T-helper 2 cell treated with Interferon-gamma antibody and Interleukin-4, amounts not matched to agents 5 μg/mL and 100 μg/mL, for 36 hours (primary cell): Measurements from ENCODE around the gene PRKAG3.

ENCODE experiments used
- DNase-seq: peaks from one replicate; pipeline ENCODE4 v3.0.0; 2021; ENCODE audit warnings: low spot score
- H3K27ac Mint-ChIP-seq: one replicate; pipeline ENCODE4 v1.8.0; 2021; ENCODE audit warnings: mild to moderate bottlenecking, mixed read lengths
- H3K27me3 Mint-ChIP-seq: one replicate; pipeline ENCODE4 v1.8.0; 2021; ENCODE audit warnings: low read depth, mixed read lengths
- H3K36me3 Mint-ChIP-seq: one replicate; pipeline ENCODE4 v1.8.0; 2021; ENCODE audit warnings: low read depth, mixed read lengths
- H3K4me1 Mint-ChIP-seq: one replicate; pipeline ENCODE4 v1.8.0; 2021; ENCODE audit warnings: low read depth, mixed read lengths
- H3K4me3 Mint-ChIP-seq: one replicate; pipeline ENCODE4 v1.8.0; 2022; ENCODE audit warnings: mild to moderate bottlenecking, moderate library complexity, mixed read lengths
- H3K9me3 Mint-ChIP-seq: one replicate; pipeline ENCODE4 v1.8.0; 2021; ENCODE audit warnings: mixed read lengths

PRKAG3 gene

GRCh38 chr2:218831378-218831990 is at the start of gene PRKAG3:
Gene PRKAG3, minus strand, starts transcription at chr2:218831803.
- Mint-ChIP-seq H3K4me3 (no peak within 1 kb of the TSS), H3K4me1 (no peaks in the 10 kb centered on the region), H3K27ac (no peak within 1 kb of the TSS), H3K36me3 (no peaks in the 10 kb centered on the region), H3K9me3 (no peaks in the 10 kb centered on the region), H3K27me3 (peaks cover 19% of the 10 kb centered on the region)
- no peak for DNase-seq

DNA sequence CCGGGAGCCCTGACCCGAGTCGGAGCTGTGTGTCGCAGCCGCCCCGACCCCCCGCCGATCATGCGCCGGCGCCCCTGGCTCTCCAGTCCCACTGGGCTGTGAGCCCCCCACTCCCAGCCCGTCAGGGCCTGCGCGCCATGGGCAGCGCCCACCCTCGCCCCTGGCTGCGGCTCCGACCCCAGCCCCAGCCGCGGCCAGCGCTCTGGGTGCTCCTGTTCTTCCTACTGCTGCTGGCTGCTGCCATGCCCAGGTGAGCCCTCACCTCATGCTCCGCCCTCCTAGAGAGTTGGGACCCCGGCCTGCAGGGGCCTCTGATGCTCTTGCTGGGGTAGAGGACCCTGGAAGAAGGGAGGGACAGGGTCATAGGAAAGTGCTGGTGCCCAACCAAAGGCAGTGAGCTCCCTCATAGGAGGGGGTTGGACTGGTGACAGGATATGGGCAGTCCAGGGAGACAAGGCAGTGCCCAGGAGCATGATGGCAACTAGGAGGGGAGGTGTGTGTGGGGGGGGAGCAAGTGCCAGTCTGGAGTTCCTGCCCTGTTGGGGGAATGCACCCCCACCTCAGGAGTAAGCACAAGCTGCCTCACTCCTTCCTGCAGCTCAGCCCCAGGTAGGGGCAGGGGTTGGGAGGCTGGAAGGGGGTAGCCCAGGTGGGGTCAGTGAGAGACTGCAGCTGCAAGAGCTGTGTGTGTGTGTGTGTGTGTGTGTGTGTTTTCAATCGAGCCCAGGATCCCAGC is 49.4 kb upstream of the PRKAG3 start:
- DNase-seq: no peak
- H3K4me1 Mint-ChIP-seq: peaks cover 11% of the 10 kb centered on the region
- H3K27me3 Mint-ChIP-seq: peaks cover 61% of the 10 kb centered on the region
- no peaks in the 10 kb centered on the region for H3K9me3 Mint-ChIP-seq
- H3K4me3 Mint-ChIP-seq: peak overlapping the region; percentile 48
- H3K36me3 Mint-ChIP-seq: no peaks in the 10 kb centered on the region
- H3K27ac Mint-ChIP-seq: no peak overlapping the region

DNA sequence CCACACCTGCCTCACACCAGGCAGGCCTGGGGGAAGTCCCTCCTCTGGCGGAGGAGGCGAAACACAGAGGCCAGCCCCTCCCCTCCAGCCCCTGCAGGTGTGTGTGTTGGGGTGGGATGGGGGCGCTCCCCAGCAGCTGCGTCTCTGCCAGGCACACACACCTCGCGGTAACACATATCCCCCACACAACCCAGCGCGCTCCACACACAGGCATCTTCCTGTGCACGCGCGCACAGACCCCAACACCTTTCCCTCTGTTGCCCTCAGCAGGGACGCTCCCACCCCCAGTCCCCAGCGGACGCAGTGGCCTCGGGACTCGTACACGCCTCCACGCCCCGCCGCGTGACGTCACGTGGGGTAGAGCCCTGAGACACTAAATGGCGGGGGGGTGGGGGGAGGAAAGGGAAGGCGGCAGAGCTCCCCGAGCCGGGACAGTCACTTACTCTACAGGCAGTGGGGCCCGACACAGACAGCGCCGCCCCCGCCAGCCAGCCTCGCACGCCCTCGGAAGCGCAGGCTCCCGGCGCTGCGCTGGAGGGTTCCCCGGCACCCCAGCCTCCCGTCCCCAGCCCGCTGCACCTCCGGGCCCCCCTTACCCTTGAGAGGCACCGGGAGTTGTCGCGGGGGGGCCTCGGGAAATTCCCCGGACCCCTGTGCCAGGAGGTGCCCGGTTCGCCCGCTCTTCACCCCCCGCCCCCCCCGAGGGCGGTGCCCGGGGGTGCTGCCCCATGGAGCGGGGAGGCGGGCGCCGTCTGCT is 48.7 kb upstream of the PRKAG3 start, which contains the start of gene WNT10A:
Gene WNT10A (plus strand): TSS at position 751 of the 757 bp plus-strand sequence. CDS start 144 bp downstream, outside the sequence.
- no peak within 1 kb of the TSS for H3K27ac Mint-ChIP-seq
- peak; percentile 39 for DNase-seq
- peak within 1 kb of the TSS; percentile 58 for H3K4me3 Mint-ChIP-seq
- peaks cover 62% of the 10 kb centered on the region for H3K27me3 Mint-ChIP-seq
- no peaks in the 10 kb centered on the region for H3K36me3 Mint-ChIP-seq
- H3K9me3 Mint-ChIP-seq: no peaks in the 10 kb centered on the region
- peaks cover 11% of the 10 kb centered on the region for H3K4me1 Mint-ChIP-seq

- Mint-ChIP-seq H3K9me3 (no peaks in the 10 kb centered on the region), H3K4me3 (peak overlapping the region; percentile 58), H3K27me3 (peaks cover 60% of the 10 kb centered on the region), H3K4me1 (peaks cover 11% of the 10 kb centered on the region), H3K27ac (no peak overlapping the region), H3K36me3 (no peaks in the 10 kb centered on the region)
- no peak for DNase-seq
Measured at GRCh38 chr2:218879776-218880101, 48.1 kb upstream of the PRKAG3 start.

GRCh38 chr2:218878926-218879761 is 47.5 kb upstream of the PRKAG3 start:
- Mint-ChIP-seq H3K27me3 (peaks cover 61% of the 10 kb centered on the region), H3K27ac (no peak overlapping the region), H3K9me3 (no peaks in the 10 kb centered on the region), H3K4me3 (peak overlapping the region; percentile 21), H3K36me3 (no peaks in the 10 kb centered on the region), H3K4me1 (peaks cover 11% of the 10 kb centered on the region)
- DNase-seq: no peak

DNA sequence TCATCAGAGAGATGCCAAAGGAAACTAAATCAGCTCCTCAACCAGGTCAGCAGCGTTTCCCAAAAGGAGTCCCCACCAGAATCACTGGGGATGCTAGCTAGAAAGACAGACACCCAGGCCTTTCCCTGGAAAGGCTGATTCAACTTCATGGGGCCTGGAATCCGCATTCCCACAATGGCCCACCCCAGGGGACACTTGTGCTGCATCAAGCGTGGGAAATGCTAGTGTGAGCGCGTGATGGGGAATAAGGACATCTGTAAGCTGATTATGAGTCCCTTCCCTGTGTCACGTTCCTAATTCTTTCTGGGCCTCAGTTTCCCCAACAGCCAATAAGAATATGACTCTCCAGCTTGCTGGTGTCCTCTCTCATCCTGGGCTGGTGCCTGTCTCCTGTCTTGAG is 46.9 kb upstream of the PRKAG3 start:
- Mint-ChIP-seq H3K9me3 (no peaks in the 10 kb centered on the region), H3K4me1 (peaks cover 11% of the 10 kb centered on the region), H3K36me3 (no peaks in the 10 kb centered on the region), H3K27me3 (peaks cover 59% of the 10 kb centered on the region), H3K27ac (no peak overlapping the region), H3K4me3 (no peak overlapping the region)
- no peak for DNase-seq

DNA sequence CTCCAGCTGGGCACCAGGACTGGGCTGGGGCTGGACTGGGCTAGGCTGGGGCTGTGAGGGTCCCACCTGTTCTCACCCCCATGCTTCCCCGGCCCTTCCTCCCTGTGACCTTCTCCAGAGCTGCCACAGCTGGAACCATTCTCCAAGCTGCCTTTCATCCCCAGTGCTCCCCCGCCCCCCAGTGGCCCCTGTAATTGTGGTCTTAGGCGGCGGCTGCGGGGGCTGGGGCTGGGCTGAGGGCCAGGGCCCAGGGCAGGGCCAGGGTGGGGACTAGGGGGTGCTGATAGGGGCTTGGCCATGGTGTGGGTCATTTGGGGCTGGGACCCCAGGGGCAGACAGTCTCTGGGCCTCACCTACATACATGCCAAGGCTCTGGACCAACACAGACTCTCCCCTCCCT is 46.3 kb upstream of the PRKAG3 start:
- no peak for DNase-seq
- no peaks in the 10 kb centered on the region for H3K36me3 Mint-ChIP-seq
- H3K4me3 Mint-ChIP-seq: no peak overlapping the region
- H3K27ac Mint-ChIP-seq: no peak overlapping the region
- H3K4me1 Mint-ChIP-seq: peaks cover 9% of the 10 kb centered on the region
- H3K27me3 Mint-ChIP-seq: peaks cover 59% of the 10 kb centered on the region
- no peaks in the 10 kb centered on the region for H3K9me3 Mint-ChIP-seq

GRCh38 chr2:218877331-218877730 is 45.7 kb upstream of the PRKAG3 start:
- Mint-ChIP-seq H3K36me3 (no peaks in the 10 kb centered on the region), H3K27ac (no peak overlapping the region), H3K9me3 (no peaks in the 10 kb centered on the region), H3K4me3 (no peak overlapping the region), H3K27me3 (peaks cover 59% of the 10 kb centered on the region), H3K4me1 (peaks cover 9% of the 10 kb centered on the region)
- DNase-seq: no peak

DNA sequence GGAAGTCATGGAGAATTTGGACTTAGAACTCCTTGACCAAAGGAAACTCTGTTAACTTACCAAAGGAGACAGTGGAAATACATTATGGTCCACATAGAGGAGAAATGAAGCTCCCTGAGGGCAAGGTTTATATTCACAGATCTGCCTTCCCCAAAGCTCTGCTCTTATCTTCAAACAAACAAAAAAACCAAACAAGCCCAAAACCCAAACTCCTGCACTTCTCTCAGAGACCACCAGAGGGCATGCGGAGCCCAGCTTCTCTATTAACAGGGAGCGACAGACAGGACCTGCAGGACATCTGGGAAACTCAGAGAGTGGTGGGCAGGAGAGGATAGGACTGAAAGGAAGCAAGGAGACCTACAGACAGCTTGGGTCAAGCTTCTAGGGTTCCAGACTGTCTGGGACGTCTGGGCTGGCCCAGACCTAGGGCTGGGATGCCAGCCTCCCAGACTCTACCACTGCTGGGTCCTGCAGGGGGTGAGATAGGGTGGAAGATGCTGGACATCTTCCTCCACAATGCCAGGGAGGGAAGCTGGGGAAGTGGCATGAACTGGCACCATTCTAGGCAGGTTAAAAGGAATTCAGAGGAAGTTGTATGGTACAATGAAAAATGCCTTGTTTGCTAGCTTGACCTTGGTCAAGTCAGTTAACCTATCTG is 45.1 kb upstream of the PRKAG3 start:
- DNase-seq: peak; percentile 46
- Mint-ChIP-seq H3K4me3 (no peak overlapping the region), H3K36me3 (no peaks in the 10 kb centered on the region), H3K27ac (no peak overlapping the region), H3K9me3 (no peaks in the 10 kb centered on the region), H3K4me1 (peaks cover 10% of the 10 kb centered on the region), H3K27me3 (peaks cover 59% of the 10 kb centered on the region)

GRCh38 chr2:218875692-218876246 is 44.2 kb upstream of the PRKAG3 start:
- H3K4me1 Mint-ChIP-seq: peaks cover 10% of the 10 kb centered on the region
- peaks cover 55% of the 10 kb centered on the region for H3K27me3 Mint-ChIP-seq
- no peak for DNase-seq
- no peaks in the 10 kb centered on the region for H3K36me3 Mint-ChIP-seq
- H3K9me3 Mint-ChIP-seq: no peaks in the 10 kb centered on the region
- no peak overlapping the region for H3K4me3 Mint-ChIP-seq
- no peak overlapping the region for H3K27ac Mint-ChIP-seq

DNA sequence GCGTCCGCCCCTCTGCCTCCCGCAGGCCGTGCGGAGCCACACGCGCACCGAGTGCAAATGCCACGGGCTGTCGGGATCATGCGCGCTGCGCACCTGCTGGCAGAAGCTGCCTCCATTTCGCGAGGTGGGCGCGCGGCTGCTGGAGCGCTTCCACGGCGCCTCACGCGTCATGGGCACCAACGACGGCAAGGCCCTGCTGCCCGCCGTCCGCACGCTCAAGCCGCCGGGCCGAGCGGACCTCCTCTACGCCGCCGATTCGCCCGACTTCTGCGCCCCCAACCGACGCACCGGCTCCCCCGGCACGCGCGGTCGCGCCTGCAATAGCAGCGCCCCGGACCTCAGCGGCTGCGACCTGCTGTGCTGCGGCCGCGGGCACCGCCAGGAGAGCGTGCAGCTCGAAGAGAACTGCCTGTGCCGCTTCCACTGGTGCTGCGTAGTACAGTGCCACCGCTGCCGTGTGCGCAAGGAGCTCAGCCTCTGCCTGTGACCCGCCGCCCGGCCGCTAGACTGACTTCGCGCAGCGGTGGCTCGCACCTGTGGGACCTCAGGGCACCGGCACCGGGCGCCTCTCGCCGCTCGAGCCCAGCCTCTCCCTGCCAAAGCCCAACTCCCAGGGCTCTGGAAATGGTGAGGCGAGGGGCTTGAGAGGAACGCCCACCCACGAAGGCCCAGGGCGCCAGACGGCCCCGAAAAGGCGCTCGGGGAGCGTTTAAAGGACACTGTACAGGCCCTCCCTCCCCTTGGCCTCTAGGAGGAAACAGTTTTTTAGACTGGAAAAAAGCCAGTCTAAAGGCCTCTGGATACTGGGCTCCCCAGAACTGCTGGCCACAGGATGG is 42.0 kb upstream of the PRKAG3 start:
- Mint-ChIP-seq H3K27me3 (peaks cover 67% of the 10 kb centered on the region), H3K27ac (no peak overlapping the region), H3K9me3 (no peaks in the 10 kb centered on the region), H3K4me1 (peaks cover 5% of the 10 kb centered on the region), H3K4me3 (no peak overlapping the region), H3K36me3 (no peaks in the 10 kb centered on the region)
- no peak for DNase-seq

- Mint-ChIP-seq H3K27ac (no peak overlapping the region), H3K36me3 (no peaks in the 10 kb centered on the region)
Measured at GRCh38 chr2:218872645-218873358, 41.2 kb upstream of the PRKAG3 start.

More at GRCh38 chr2:218872645-218873358, 41.2 kb upstream of the PRKAG3 start:
- DNase-seq: no peak
- Mint-ChIP-seq H3K9me3 (no peaks in the 10 kb centered on the region), H3K4me3 (no peak overlapping the region), H3K4me1 (peaks cover 5% of the 10 kb centered on the region), H3K27me3 (peaks cover 71% of the 10 kb centered on the region)
